Immature natural killer cell (primary cell): ENCODE results near the gene SDC3. TPM values are rescaled to one million over a fixed set of nuclear protein-coding genes. Genes with fewer than 3 reads are reported as not detected.
A peak's percentile ranks its signal among the peaks of the same experiment; 100 is the strongest.
"Not testable (repeated sequence)": the region's sequence is repeated elsewhere in the genome, so short reads cannot be mapped to it uniquely, and the experiment has no call there.

Experiments
- DNase-seq, 3 donors: peaks; one replicate each; pipeline ENCODE4 v3.0.0; 2022; ENCODE audit warnings: mixed read lengths in 1 of 3
- H3K27ac Mint-ChIP-seq, 6 donors: one replicate each; pipeline ENCODE4 v1.8.0; 2020; ENCODE audit warnings: mixed read lengths in 6 of 6, mild to moderate bottlenecking in 5 of 6, inconsistent platforms in 4 of 6, moderate library complexity in 3 of 6
- H3K27me3 Mint-ChIP-seq, 3 donors: one replicate each; pipeline ENCODE4 v1.8.0; 2020 to 2021; ENCODE audit warnings: low read depth in 3 of 3, mild to moderate bottlenecking in 3 of 3, mixed read lengths in 3 of 3, moderate library complexity in 3 of 3, inconsistent platforms in 1 of 3
- H3K36me3 Mint-ChIP-seq, 3 donors: one replicate each; pipeline ENCODE4 v1.8.0; 2020; ENCODE audit warnings: mixed read lengths in 3 of 3, inconsistent platforms in 2 of 3, mild to moderate bottlenecking in 2 of 3
- H3K4me1 Mint-ChIP-seq, 2 donors: one replicate each; pipeline ENCODE4 v1.8.0; 2020; ENCODE audit warnings: inconsistent platforms in 2 of 2, mild to moderate bottlenecking in 2 of 2, mixed read lengths in 2 of 2, moderate library complexity in 1 of 2
- H3K4me3 Mint-ChIP-seq, 5 donors: one replicate each; pipeline ENCODE4 v1.8.0; 2020; ENCODE audit warnings: mild to moderate bottlenecking in 5 of 5, mixed read lengths in 5 of 5, inconsistent platforms in 3 of 5, moderate library complexity in 3 of 5
- H3K9me3 Mint-ChIP-seq, 6 donors: one replicate each; pipeline ENCODE4 v1.8.0; 2020; ENCODE audit warnings: mild to moderate bottlenecking in 6 of 6, mixed read lengths in 6 of 6, inconsistent platforms in 4 of 6, moderate library complexity in 3 of 6
- polyA plus RNA-seq, 3 donors: library from polyadenylated mRNA; unstranded; fragments of 300-500 nt; fragmentation: Illumina TruSeq; gene quantifications; one replicate each; pipeline ENCODE4 v1.2.3, GENCODE V29; 2021

SDC3 gene
- polyA plus RNA-seq, 3 donors from 2014 or later = not detected

GRCh38 chr1:30868057-30868456 lies 40.5 kb downstream of the SDC3 start:
- H3K36me3 Mint-ChIP-seq, DNase-seq, H3K27ac Mint-ChIP-seq, H3K9me3 Mint-ChIP-seq: not testable (repeated sequence)
- Mint-ChIP-seq H3K4me3 (peak overlapping the region in 1 of 5 donors; percentile 17), H3K27me3 (peaks cover 20 to 27% (median 24%) of the 10 kb centered on the region in 3 donors), H3K4me1 (peaks cover 6 to 13% of the 10 kb centered on the region in 2 donors)

GRCh38 chr1:30867537-30867936 lies 41.0 kb downstream of the SDC3 start:
- no peak for DNase-seq
- H3K9me3 Mint-ChIP-seq = peaks cover 0 to 2% (median 0%) of the 10 kb centered on the region in 6 donors
- H3K4me3 Mint-ChIP-seq = no peak overlapping the region
- H3K27me3 Mint-ChIP-seq = peaks cover 20 to 27% (median 24%) of the 10 kb centered on the region in 3 donors
- no peak overlapping the region for H3K27ac Mint-ChIP-seq
- peaks cover 6 to 13% of the 10 kb centered on the region in 2 donors for H3K4me1 Mint-ChIP-seq
- no peaks in the 10 kb centered on the region for H3K36me3 Mint-ChIP-seq

- no peaks in the 10 kb centered on the region for H3K36me3 Mint-ChIP-seq
- peaks cover 22 to 25% (median 24%) of the 10 kb centered on the region in 3 donors for H3K27me3 Mint-ChIP-seq
- H3K4me3 Mint-ChIP-seq = no peak overlapping the region
- H3K4me1 Mint-ChIP-seq = peaks cover 6 to 13% of the 10 kb centered on the region in 2 donors
- H3K27ac Mint-ChIP-seq = no peak overlapping the region
- no peak for DNase-seq
- H3K9me3 Mint-ChIP-seq = no peaks in the 10 kb centered on the region
Observed at GRCh38 chr1:30866594-30866993, 42.0 kb downstream of the SDC3 start.

GRCh38 chr1:30864681-30865080 lies 43.9 kb downstream of the SDC3 start:
- no peak for DNase-seq
- no peak overlapping the region for H3K4me3 Mint-ChIP-seq
- peaks cover 6 to 13% of the 10 kb centered on the region in 2 donors for H3K4me1 Mint-ChIP-seq
- no peaks in the 10 kb centered on the region for H3K36me3 Mint-ChIP-seq
- no peaks in the 10 kb centered on the region for H3K9me3 Mint-ChIP-seq
- peaks cover 20 to 27% (median 24%) of the 10 kb centered on the region in 3 donors for H3K27me3 Mint-ChIP-seq
- no peak overlapping the region for H3K27ac Mint-ChIP-seq

GRCh38 chr1:30863858-30864604 lies 44.5 kb downstream of the SDC3 start:
- Mint-ChIP-seq H3K4me3 (no peak overlapping the region), H3K27ac (no peak overlapping the region), H3K9me3 (no peaks in the 10 kb centered on the region), H3K27me3 (peaks cover 18 to 24% (median 20%) of the 10 kb centered on the region in 3 donors), H3K36me3 (no peaks in the 10 kb centered on the region), H3K4me1 (peaks cover under 1 to 7% of the 10 kb centered on the region in 2 donors)
- DNase-seq = no peak

GRCh38 chr1:30860320-30860652 lies 48.3 kb downstream of the SDC3 start:
- DNase-seq = no peak
- no peaks in the 10 kb centered on the region for H3K36me3 Mint-ChIP-seq
- no peak overlapping the region for H3K27ac Mint-ChIP-seq
- no peaks in the 10 kb centered on the region for H3K4me1 Mint-ChIP-seq
- H3K4me3 Mint-ChIP-seq = no peak overlapping the region
- peaks cover 11 to 19% (median 15%) of the 10 kb centered on the region in 3 donors for H3K27me3 Mint-ChIP-seq
- H3K9me3 Mint-ChIP-seq = no peaks in the 10 kb centered on the region

GRCh38 chr1:30857964-30858363 lies 50.6 kb downstream of the SDC3 start:
- no peak overlapping the region for H3K4me3 Mint-ChIP-seq
- DNase-seq = no peak
- no peaks in the 10 kb centered on the region for H3K4me1 Mint-ChIP-seq
- no peak overlapping the region for H3K27ac Mint-ChIP-seq
- H3K27me3 Mint-ChIP-seq = peaks cover 7 to 16% (median 14%) of the 10 kb centered on the region in 3 donors
- H3K9me3 Mint-ChIP-seq = no peaks in the 10 kb centered on the region
- H3K36me3 Mint-ChIP-seq = no peaks in the 10 kb centered on the region

- H3K27me3 Mint-ChIP-seq = peaks cover 11 to 19% (median 16%) of the 10 kb centered on the region in 3 donors
- H3K4me3 Mint-ChIP-seq = no peak overlapping the region
- H3K27ac Mint-ChIP-seq = no peak overlapping the region
- no peaks in the 10 kb centered on the region for H3K36me3 Mint-ChIP-seq
- DNase-seq = no peak
- no peaks in the 10 kb centered on the region for H3K9me3 Mint-ChIP-seq
- no peaks in the 10 kb centered on the region for H3K4me1 Mint-ChIP-seq
Observed at GRCh38 chr1:30857062-30857461, 51.5 kb downstream of the SDC3 start.

GRCh38 chr1:30856260-30856790 lies 52.2 kb downstream of the SDC3 start:
- no peak for DNase-seq
- no peaks in the 10 kb centered on the region for H3K4me1 Mint-ChIP-seq
- H3K27me3 Mint-ChIP-seq = peaks cover 9 to 19% (median 16%) of the 10 kb centered on the region in 3 donors
- no peaks in the 10 kb centered on the region for H3K36me3 Mint-ChIP-seq
- H3K27ac Mint-ChIP-seq = no peak overlapping the region
- no peak overlapping the region for H3K4me3 Mint-ChIP-seq
- no peaks in the 10 kb centered on the region for H3K9me3 Mint-ChIP-seq

GRCh38 chr1:30855686-30856259 lies 52.8 kb downstream of the SDC3 start:
- Mint-ChIP-seq H3K27me3 (peaks cover 9 to 19% (median 14%) of the 10 kb centered on the region in 3 donors), H3K9me3 (no peaks in the 10 kb centered on the region), H3K4me1 (no peaks in the 10 kb centered on the region), H3K36me3 (no peaks in the 10 kb centered on the region), H3K4me3 (no peak overlapping the region), H3K27ac (no peak overlapping the region)
- DNase-seq = no peak

- Mint-ChIP-seq H3K27me3 (peaks cover 9 to 20% (median 15%) of the 10 kb centered on the region in 3 donors), H3K36me3 (no peaks in the 10 kb centered on the region), H3K4me3 (no peak overlapping the region), H3K4me1 (no peaks in the 10 kb centered on the region), H3K27ac (no peak overlapping the region), H3K9me3 (no peaks in the 10 kb centered on the region)
- no peak for DNase-seq
Observed at GRCh38 chr1:30853350-30853749, 55.2 kb downstream of the SDC3 start.

- DNase-seq = no peak
- no peaks in the 10 kb centered on the region for H3K4me1 Mint-ChIP-seq
- H3K27me3 Mint-ChIP-seq = peaks cover 9 to 20% (median 18%) of the 10 kb centered on the region in 3 donors
- H3K9me3 Mint-ChIP-seq = no peaks in the 10 kb centered on the region
- H3K4me3 Mint-ChIP-seq = no peak overlapping the region
- no peak overlapping the region for H3K27ac Mint-ChIP-seq
- H3K36me3 Mint-ChIP-seq = no peaks in the 10 kb centered on the region
Observed at GRCh38 chr1:30852026-30852425, 56.5 kb downstream of the SDC3 start.

- Mint-ChIP-seq H3K27ac (no peak overlapping the region), H3K4me3 (no peak overlapping the region), H3K9me3 (no peaks in the 10 kb centered on the region), H3K36me3 (no peaks in the 10 kb centered on the region), H3K4me1 (no peaks in the 10 kb centered on the region), H3K27me3 (peaks cover 11 to 20% (median 19%) of the 10 kb centered on the region in 3 donors)
- DNase-seq = no peak
Observed at GRCh38 chr1:30851286-30851685, 57.3 kb downstream of the SDC3 start.

GRCh38 chr1:30850607-30851006 lies 58.0 kb downstream of the SDC3 start:
- no peak overlapping the region for H3K4me3 Mint-ChIP-seq
- no peak overlapping the region for H3K27ac Mint-ChIP-seq
- H3K9me3 Mint-ChIP-seq = no peaks in the 10 kb centered on the region
- H3K36me3 Mint-ChIP-seq = no peaks in the 10 kb centered on the region
- H3K27me3 Mint-ChIP-seq = peaks cover 11 to 20% (median 17%) of the 10 kb centered on the region in 3 donors
- DNase-seq = no peak
- no peaks in the 10 kb centered on the region for H3K4me1 Mint-ChIP-seq
